Lower leg skin (tissue), 3 donors: Measurements from ENCODE around the gene ARRDC1.

Experiments
- POLR2A ChIP-seq, 2 donors: fragments of 450-650 bp; IDR thresholded peaks; one replicate each; pipeline ENCODE4 v1.6.1; 2016 to 2017; ENCODE audit warnings: antibody characterized with exemption in 2 of 2, mild to moderate bottlenecking in 1 of 2, moderate library complexity in 1 of 2
- TF ChIP-seq, protein P1 (sequence below), 3 donors: fragments of 450-650 bp; IDR thresholded peaks; one replicate each; pipeline ENCODE4 v1.5.1; 2016; ENCODE audit warnings: antibody characterized with exemption in 3 of 3, mild to moderate bottlenecking in 3 of 3, moderate library complexity in 2 of 3

DNA sequence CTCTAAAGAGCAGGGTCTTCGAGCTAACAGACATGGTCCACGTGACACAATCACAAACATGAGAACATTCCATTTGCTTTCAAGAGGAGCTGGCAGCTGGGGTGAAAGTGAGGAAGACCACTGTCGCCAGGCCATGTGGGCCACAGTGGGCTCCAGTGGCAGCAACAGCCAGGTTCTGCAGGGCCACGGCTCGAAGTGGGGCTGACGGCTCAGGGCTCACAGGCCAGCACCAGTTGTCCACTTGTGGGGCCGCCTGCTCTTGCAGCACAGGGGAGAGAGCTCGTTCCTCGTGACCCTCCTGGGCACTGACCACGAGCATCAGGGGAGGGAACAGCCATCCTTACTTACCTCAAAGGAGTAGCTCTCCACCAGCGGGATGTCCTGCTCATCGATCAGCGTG is 17.2 kb upstream of the ARRDC1 start:
- TF ChIP-seq, protein P1, sequence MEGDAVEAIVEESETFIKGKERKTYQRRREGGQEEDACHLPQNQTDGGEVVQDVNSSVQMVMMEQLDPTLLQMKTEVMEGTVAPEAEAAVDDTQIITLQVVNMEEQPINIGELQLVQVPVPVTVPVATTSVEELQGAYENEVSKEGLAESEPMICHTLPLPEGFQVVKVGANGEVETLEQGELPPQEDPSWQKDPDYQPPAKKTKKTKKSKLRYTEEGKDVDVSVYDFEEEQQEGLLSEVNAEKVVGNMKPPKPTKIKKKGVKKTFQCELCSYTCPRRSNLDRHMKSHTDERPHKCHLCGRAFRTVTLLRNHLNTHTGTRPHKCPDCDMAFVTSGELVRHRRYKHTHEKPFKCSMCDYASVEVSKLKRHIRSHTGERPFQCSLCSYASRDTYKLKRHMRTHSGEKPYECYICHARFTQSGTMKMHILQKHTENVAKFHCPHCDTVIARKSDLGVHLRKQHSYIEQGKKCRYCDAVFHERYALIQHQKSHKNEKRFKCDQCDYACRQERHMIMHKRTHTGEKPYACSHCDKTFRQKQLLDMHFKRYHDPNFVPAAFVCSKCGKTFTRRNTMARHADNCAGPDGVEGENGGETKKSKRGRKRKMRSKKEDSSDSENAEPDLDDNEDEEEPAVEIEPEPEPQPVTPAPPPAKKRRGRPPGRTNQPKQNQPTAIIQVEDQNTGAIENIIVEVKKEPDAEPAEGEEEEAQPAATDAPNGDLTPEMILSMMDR (IDR thresholded peaks at IDR 0.05) = no peak
- TF ChIP-seq POLR2A (IDR thresholded peaks at IDR 0.05) = no peak
